Activated gamma-delta T cell (primary cell): ENCODE data around the gene DPP6.
"Not testable (repeated sequence)": the region's sequence is repeated elsewhere in the genome, so short reads cannot be mapped to it uniquely, and the experiment has no call there.

Experiments used
- DNase-seq: peaks from one replicate; lab custom pipeline; 2025; lab: John Stamatoyannopoulos, UW

DPP6 gene

DNA sequence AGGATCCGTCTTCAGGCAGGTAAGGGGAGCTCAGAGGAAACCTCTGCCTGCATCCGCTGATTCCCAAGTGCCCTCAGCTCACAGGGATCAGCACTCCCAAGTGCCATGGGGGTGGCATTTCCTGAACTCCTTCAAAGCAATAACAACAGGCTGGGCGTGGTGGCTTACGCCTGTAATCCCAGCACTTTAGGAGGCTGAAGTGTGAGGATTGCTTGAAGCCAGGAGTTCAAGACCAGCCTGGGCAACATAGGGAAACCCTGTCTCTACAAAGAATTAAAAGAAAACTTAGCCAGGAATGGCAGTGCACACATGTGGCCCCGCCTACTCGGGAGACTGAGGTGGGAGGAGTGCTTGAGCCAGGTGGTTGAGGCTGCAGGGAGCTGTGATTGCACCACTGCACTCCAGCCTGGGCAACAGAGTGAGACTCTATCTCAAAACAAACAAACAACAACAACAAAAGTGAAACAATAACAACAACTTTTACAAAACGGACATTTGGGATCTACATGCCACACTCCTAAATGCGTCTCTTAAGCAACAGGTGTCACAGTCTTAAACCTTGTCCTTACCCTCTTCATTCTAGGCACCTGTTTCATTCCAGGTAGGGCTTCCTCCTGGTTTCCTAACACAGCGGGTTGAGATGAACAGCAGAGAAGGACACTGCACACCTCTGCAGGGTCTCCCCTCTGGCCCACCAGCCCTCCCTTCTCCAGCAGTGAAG lies 877.0 kb downstream of the DPP6 start:
- no peak for DNase-seq

DNA sequence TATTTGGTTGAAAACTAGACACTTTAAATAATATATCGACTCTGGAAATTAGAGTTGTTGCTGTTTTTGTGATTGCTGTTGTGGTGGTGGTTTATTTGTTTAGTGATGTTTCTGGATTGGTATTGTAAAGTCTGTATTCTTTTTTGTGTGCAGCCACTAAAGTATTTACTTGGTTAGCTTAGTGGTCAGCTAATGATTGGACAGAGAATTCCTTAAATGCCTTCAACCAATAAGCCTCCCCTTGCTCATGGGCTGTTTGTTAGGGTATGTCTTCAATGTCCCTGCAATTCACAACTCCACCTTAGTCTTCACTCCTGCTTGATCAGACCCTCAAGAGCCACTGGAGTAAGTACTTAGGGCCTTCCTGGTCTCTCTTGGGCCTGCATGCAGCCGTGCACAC lies 879.7 kb downstream of the DPP6 start:
- no peak for DNase-seq

DNA sequence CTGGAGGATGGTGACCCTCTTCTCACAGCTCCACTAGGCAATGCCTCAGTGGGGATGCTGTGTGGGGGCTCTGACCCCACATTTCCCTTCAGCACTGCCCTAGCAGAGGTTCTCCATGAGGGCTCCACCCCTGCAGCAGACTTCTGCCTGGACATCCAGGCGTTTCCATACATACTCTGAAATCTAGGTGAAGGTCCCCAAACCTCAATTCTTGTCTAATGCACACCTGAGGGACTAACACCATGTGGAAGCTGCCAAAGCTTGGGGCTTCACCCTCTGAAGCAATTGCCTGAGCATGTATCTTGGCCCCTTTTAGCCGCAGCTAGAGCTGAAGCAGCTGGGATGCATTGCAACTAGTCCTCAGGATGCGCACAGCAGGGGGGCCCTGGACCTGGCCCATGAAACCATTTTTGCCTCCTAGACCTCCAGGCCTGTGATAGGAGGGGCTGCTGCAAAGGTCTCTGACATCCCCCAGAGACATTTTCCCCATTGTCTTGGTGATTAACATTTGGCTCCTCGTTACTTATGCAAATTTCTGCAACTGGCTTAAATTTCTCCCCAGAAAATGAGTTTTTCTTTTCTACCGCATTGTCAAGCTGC lies 882.3 kb downstream of the DPP6 start:
- not testable (repeated sequence) for DNase-seq

DNA sequence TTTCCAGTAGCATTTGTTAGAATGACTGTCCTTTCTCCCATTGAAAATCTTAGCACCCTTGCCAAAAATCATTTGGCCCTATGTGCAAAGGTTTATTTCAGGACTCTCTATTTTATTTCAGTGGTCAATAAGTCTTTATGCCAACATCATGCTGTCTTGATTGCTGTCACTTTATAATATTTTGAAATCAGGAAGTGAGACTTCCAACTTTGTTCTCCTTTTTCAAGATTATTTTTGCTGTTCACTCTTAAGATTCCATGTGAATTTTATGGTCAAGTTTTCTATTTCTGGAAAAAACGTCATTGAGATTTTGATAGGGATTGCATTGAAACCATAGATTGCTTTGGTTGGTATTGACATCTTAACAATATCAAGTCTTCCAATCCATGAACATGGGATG lies 885.6 kb downstream of the DPP6 start:
- DNase-seq = no peak

DNA sequence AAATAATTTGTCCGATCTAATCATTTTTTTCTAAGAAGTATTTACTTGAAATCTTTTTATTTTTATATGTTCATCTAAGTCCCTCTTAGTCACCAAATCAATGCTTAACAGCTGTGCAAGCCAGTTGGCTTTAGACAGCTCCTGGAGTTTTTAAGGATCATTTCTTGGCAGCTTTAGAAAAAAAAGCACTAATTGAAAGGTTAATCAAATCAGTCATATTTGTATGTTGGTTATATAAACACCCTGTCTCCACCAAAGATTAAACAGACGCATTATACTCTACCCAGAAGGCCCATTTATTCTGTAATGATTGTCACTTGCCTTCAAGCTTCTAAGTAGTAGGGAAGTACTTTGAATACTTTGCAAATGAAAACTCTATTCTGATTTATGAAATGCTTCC lies 890.5 kb downstream of the DPP6 start:
- DNase-seq = no peak
